Measurements from ENCODE around the gene MBD3.
"Not testable (repeated sequence)": the region's sequence is repeated elsewhere in the genome, so short reads cannot be mapped to it uniquely, and the experiment has no call there.

MBD3 gene

GRCh38 chr19:1551068-1552040, 41.3 kb downstream of the MBD3 start:
- in situ Hi-C loops (cut with MboI; ENCODE audit: low sequenced_read_pairs) = no loop called here

- in situ Hi-C loops (cut with MboI; ENCODE audit: low sequenced_read_pairs) = no loop called here
Observed at GRCh38 chr19:1549332-1549945, 43.2 kb downstream of the MBD3 start.

DNA sequence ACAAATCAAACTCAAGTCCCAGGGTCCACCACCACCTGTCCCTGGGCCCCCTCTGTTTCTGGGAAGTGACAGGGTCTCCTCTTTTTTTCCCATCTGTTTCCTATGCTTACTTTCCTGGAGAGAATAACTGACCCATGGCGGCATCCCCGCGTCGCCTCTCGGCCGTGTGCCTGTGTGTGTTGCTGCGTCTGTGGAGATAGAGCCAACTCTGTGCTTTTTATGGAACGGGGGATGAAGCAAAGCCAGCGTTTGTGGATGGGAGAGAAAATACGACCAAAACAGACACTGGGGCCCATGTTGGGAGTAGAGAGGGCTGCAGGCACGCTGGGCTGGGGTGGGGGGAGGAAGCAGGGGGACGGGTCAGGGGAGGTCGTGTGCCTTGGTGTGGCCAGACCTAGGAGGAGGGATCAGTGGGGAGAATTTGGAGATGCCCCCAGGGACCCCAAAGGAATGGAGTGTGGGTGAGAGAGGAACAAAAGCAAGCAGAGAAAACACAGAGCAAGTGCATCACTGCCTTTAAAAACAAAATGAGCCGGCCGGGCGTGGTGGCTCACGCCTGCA, 52.2 kb downstream of the MBD3 start:
- in situ Hi-C loops (cut with MboI; ENCODE audit: low sequenced_read_pairs) = no loop called here

GRCh38 chr19:1539749-1540148, 52.9 kb downstream of the MBD3 start:
- in situ Hi-C loops (cut with MboI; ENCODE audit: low sequenced_read_pairs) = not testable (repeated sequence)

GRCh38 chr19:1538978-1539377, 53.7 kb downstream of the MBD3 start:
- in situ Hi-C loops (cut with MboI; ENCODE audit: low sequenced_read_pairs) = no loop called here

DNA sequence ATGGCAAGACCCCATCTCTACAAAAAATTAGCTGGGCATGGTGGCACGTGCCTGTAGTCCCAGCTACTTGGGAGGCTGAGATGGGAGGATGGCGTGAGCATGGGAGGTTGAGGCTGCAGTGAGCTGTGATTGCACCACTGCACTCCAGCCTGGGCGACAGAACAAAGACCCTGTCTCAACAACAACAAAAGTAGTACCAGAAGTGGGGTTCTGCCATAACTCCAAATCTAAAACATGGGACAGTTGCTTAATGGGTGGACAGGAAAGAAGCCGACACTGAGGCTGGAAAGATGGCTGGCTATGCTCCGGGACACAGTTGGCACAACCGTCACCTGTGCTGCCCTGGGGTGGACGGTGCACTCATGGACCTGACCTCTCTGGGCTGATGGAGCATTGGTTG, 57.0 kb downstream of the MBD3 start:
- in situ Hi-C loops (cut with MboI; ENCODE audit: low sequenced_read_pairs) = not testable (repeated sequence)

GRCh38 chr19:1534972-1535371, 57.7 kb downstream of the MBD3 start:
- in situ Hi-C loops (cut with MboI; ENCODE audit: low sequenced_read_pairs) = no loop called here

GRCh38 chr19:1533510-1534150, 59.0 kb downstream of the MBD3 start:
- in situ Hi-C loops (cut with MboI; ENCODE audit: low sequenced_read_pairs) = no loop called here

- in situ Hi-C loops (cut with MboI; ENCODE audit: low sequenced_read_pairs) = no loop called here
Observed at GRCh38 chr19:1532003-1532402, 60.7 kb downstream of the MBD3 start.

GRCh38 chr19:1531587-1531986, 61.1 kb downstream of the MBD3 start:
- in situ Hi-C loops (cut with MboI; ENCODE audit: low sequenced_read_pairs) = no loop called here

GRCh38 chr19:1530856-1531255, 61.8 kb downstream of the MBD3 start:
- in situ Hi-C loops (cut with MboI; ENCODE audit: low sequenced_read_pairs) = not testable (repeated sequence)

- in situ Hi-C loops (cut with MboI; ENCODE audit: low sequenced_read_pairs) = no loop called here
Observed at GRCh38 chr19:1529430-1529816, 63.2 kb downstream of the MBD3 start.

- in situ Hi-C loops (cut with MboI; ENCODE audit: low sequenced_read_pairs) = no loop called here
Observed at GRCh38 chr19:1528596-1529429, 63.9 kb downstream of the MBD3 start.

DNA sequence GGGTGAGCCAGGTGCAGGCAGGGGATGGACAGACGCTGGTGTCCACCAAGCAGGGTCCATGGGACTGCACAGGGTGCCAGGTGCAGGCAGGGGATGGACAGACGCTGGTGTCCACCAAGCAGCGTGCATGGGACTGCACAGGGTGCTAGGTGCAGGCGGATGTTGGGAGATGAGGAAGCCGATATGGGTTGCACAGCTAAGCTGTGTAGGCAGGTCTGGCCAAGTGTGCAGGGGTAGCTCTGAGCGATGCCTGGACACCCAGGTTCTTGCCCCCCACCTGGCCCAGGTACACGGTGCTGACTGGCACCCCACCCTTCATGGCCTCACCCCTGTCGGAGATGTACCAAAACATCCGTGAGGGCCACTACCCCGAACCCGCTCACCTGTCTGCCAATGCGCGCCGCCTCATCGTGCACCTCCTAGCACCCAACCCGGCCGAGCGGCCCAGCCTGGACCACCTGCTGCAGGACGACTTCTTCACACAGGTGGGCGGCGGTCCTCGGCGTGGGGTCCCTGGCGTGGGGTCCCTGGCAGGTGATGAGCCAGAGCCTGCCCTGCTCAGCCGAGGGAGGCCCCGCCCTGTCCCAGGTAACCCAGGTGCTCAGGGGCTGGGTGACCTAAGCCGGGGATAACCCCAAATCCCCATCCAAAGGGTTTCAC, 64.9 kb downstream of the MBD3 start:
- in situ Hi-C loops (cut with MboI; ENCODE audit: low sequenced_read_pairs) = no loop called here

- in situ Hi-C loops (cut with MboI; ENCODE audit: low sequenced_read_pairs) = no loop called here
Observed at GRCh38 chr19:1526979-1527649, 65.6 kb downstream of the MBD3 start.

DNA sequence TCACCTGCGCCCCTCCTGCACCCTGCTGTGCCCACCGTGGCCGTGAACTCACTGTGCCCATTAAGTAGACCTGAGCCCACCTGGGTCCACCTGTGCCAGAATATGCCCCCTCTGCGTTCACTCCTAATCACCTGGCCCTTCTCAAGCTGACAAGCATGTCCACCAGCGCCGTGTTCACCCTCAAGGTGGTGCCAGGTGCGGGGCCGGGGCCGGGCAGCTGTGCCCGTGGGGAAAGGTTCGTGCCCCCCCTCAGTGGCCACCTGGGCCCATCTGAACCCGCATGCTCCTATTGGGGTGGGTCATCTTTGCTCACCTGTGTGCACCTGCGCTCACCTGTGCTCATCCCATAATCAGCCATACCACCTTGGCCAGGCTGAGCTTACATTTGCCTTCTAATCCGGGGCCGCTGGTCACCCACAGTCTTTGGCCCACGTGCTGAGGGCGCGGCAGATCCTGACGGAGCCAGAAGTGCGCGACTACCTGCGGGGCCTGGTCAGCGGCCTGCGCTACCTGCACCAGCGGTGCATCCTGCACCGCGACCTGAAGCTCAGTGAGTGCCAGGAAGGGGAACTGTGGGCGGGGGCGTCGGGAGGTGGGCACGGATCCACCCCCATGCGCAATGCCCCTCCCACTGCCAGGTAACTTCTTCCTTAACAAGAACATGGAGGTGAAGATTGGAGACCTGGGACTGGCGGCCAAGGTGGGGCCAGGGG, 66.4 kb downstream of the MBD3 start:
- in situ Hi-C loops (cut with MboI; ENCODE audit: low sequenced_read_pairs) = no loop called here

GRCh38 chr19:1525343-1525742, 67.3 kb downstream of the MBD3 start:
- in situ Hi-C loops (cut with MboI; ENCODE audit: low sequenced_read_pairs) = no loop called here

GRCh38 chr19:1524972-1525325, 67.7 kb downstream of the MBD3 start:
- in situ Hi-C loops (cut with MboI; ENCODE audit: low sequenced_read_pairs) = no loop called here

Measured in hTERT RPE-1 (cell line).